DND-41 (cell line): ENCODE measurements around the gene JAK1.

Experiments
- CTCF ChIP-seq: IDR thresholded peaks from 2 replicates; pipeline ENCODE4 v1.5.1; 2012; ENCODE audit warnings: borderline replicate concordance, low read length, moderate library complexity, mild to moderate bottlenecking; ENCODE audit not compliant: poor library complexity, severe bottlenecking; ENCODE audit errors: extremely low read depth
- EZH2 ChIP-seq: IDR thresholded peaks from 3 replicates; pipeline ENCODE4 v1.6.1; 2012; ENCODE audit warnings: borderline replicate concordance, low read depth, mild to moderate bottlenecking, moderate library complexity, low read length, inconsistent platforms; ENCODE audit not compliant: severe bottlenecking

- no peak for TF ChIP-seq CTCF
- TF ChIP-seq EZH2: no peak
Measured at GRCh38 chr1:64935551-64936155, 30.7 kb downstream of the JAK1 start.
